Nephron progenitor cell (in vitro differentiated cells): ENCODE measurements around the gene PRRC2A.

Source experiments
- DNase-seq: peaks from one replicate; pipeline ENCODE4 v3.0.0; 2021
- H3K27ac Mint-ChIP-seq: 2 replicates; pipeline ENCODE4 v1.8.0; 2021; ENCODE audit warnings: mild to moderate bottlenecking, moderate library complexity, mixed read lengths
- H3K27me3 Mint-ChIP-seq: 2 replicates; pipeline ENCODE4 v1.8.0; 2021; ENCODE audit warnings: mild to moderate bottlenecking, low read depth, mixed read lengths; ENCODE audit not compliant: poor library complexity
- H3K36me3 Mint-ChIP-seq: 2 replicates; pipeline ENCODE4 v1.8.0; 2021; ENCODE audit warnings: low read depth, mixed read lengths
- H3K4me1 Mint-ChIP-seq: 2 replicates; pipeline ENCODE4 v1.8.0; 2021; ENCODE audit warnings: mixed read lengths
- H3K4me3 Mint-ChIP-seq: 2 replicates; pipeline ENCODE4 v1.8.0; 2021; ENCODE audit warnings: mild to moderate bottlenecking, moderate library complexity, mixed read lengths
- H3K9me3 Mint-ChIP-seq: 2 replicates; pipeline ENCODE4 v1.8.0; 2021; ENCODE audit warnings: mild to moderate bottlenecking, moderate library complexity, mixed read lengths
- CTCF ChIP-seq: fragments of 200-600 bp; sonication (generic); IDR thresholded peaks from 2 replicates; pipeline ENCODE4 v1.5.0; 2021; ENCODE audit warnings: antibody characterized with exemption

The PRRC2A gene

GRCh38 chr6:31643818-31644454, 23.4 kb downstream of the PRRC2A start:
- no peaks in the 10 kb centered on the region for H3K27me3 Mint-ChIP-seq
- DNase-seq: no peak
- H3K4me3 Mint-ChIP-seq: no peak overlapping the region
- H3K4me1 Mint-ChIP-seq: peaks cover 6% of the 10 kb centered on the region
- no peak for TF ChIP-seq CTCF
- no peak overlapping the region for H3K27ac Mint-ChIP-seq
- H3K9me3 Mint-ChIP-seq: no peaks in the 10 kb centered on the region
- peaks cover 70% of the 10 kb centered on the region for H3K36me3 Mint-ChIP-seq

GRCh38 chr6:31645325-31645724, 24.8 kb downstream of the PRRC2A start:
- H3K9me3 Mint-ChIP-seq: no peaks in the 10 kb centered on the region
- H3K4me3 Mint-ChIP-seq: no peak overlapping the region
- no peak for DNase-seq
- peaks cover 16% of the 10 kb centered on the region for H3K4me1 Mint-ChIP-seq
- H3K27me3 Mint-ChIP-seq: no peaks in the 10 kb centered on the region
- peaks cover 74% of the 10 kb centered on the region for H3K36me3 Mint-ChIP-seq
- peak overlapping the region; percentile 48 for H3K27ac Mint-ChIP-seq
- TF ChIP-seq CTCF: no peak

GRCh38 chr6:31651602-31652191, 31.2 kb downstream of the PRRC2A start:
- no peak for DNase-seq
- Mint-ChIP-seq H3K36me3 (peaks cover 56% of the 10 kb centered on the region), H3K9me3 (no peaks in the 10 kb centered on the region), H3K4me3 (peak overlapping the region; percentile 99), H3K27ac (peak overlapping the region; percentile 100), H3K4me1 (peaks cover 58% of the 10 kb centered on the region), H3K27me3 (peaks cover 4% of the 10 kb centered on the region)
- no peak for TF ChIP-seq CTCF

DNA sequence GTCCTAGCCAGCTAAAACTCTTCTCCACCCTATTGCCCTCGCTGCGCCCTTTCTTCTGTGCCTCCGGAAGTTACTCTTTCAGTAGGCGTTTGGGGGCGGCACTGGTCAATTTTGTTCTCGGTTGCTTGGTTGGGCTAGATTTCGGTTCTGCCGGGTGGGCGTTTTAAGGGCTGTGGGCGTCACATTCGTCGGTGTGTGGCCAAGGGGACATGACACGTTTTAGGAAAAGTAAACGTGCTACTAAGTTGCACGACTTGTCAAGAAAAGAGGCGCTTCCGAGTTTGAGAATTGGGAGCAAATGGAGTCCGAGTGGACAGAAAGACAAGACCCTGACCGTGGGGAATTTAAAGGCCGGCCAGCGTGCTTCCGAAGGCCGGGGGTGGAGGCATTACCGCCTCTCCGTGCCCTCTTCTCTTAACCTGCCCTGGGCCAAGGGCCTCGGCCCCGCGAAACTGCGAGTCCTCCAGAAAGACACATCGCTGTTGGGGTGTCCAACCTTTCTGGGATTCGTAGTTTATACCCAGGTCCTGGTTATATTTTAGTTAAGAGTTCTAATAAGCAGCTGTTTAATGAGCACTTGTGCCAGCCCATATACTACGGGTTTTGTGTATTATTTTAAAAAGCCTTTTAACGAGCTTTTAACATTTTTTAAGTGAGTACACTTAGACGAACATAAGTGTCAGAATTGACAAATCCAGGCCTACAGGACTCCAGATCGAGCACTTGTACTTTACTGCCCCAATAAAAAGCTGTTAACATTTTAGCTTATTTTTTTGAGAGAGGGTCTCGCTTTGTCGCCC, 32.6 kb downstream of the PRRC2A start:
- DNase-seq: peak; percentile 80
- TF ChIP-seq CTCF: no peak
- Mint-ChIP-seq H3K4me3 (peak overlapping the region; percentile 99), H3K4me1 (peaks cover 69% of the 10 kb centered on the region), H3K9me3 (no peaks in the 10 kb centered on the region), H3K27me3 (peaks cover 4% of the 10 kb centered on the region), H3K27ac (peak overlapping the region; percentile 100), H3K36me3 (peaks cover 55% of the 10 kb centered on the region)

- H3K27ac Mint-ChIP-seq: no peak overlapping the region
- peaks cover 39% of the 10 kb centered on the region for H3K36me3 Mint-ChIP-seq
- DNase-seq: no peak
- H3K9me3 Mint-ChIP-seq: no peaks in the 10 kb centered on the region
- TF ChIP-seq CTCF: no peak
- peaks cover 75% of the 10 kb centered on the region for H3K4me1 Mint-ChIP-seq
- H3K27me3 Mint-ChIP-seq: peaks cover 4% of the 10 kb centered on the region
- H3K4me3 Mint-ChIP-seq: peak overlapping the region; percentile 23
Observed at GRCh38 chr6:31654574-31655348, 34.2 kb downstream of the PRRC2A start.
